H1 (cell line): Measurements from ENCODE around the gene PKMYT1. TPM values are rescaled to one million over a fixed set of nuclear protein-coding genes. Genes with fewer than 3 reads are reported as not detected.

Source experiments
- ASH2L ChIP-seq: fragments of 200-600, 300-600 bp; sonication (generic); IDR thresholded peaks from one replicate; pipeline ENCODE4 v1.7.1; 2017; ENCODE audit warnings: low read length
- CBX5 ChIP-seq: fragments of 300-800, 300-1000 bp; sonication (generic); IDR thresholded peaks from 2 replicates; pipeline ENCODE4 v1.7.1; 2016; ENCODE audit warnings: antibody characterized with exemption, low read length, low read depth
- GTF2F1 ChIP-seq: IDR thresholded peaks from 2 replicates; pipeline ENCODE4 v1.6.1; 2012; ENCODE audit warnings: low read depth, low read length, improper control_type of control experiment, borderline replicate concordance
- KDM1A ChIP-seq: fragments of 200-600, 300-600 bp; sonication (generic); IDR thresholded peaks from 2 replicates; pipeline ENCODE4 v1.7.1; 2016; ENCODE audit warnings: mild to moderate bottlenecking, low read length, borderline replicate concordance
- PHF8 ChIP-seq: fragments of 200-600 bp; sonication (generic); conservative IDR thresholded peaks from 2 replicates; pipeline ENCODE4 v1.7.1; 2012; ENCODE audit warnings: low read depth, mild to moderate bottlenecking, inconsistent platforms, low read length, moderate library complexity
- SRF ChIP-seq: IDR thresholded peaks from 2 replicates; pipeline ENCODE4 v1.6.1; 2011; ENCODE audit warnings: mild to moderate bottlenecking, low read depth, low read length, moderate library complexity
- polyA plus RNA-seq, 7 experiments: library from polyadenylated mRNA; depleted of rRNA in 3 of 7; stranded (reverse) in 5 of 7; unstranded in 2 of 7; fragments of >200 nt in 5 of 7; fragments of 200-250 nt in 2 of 7; gene quantifications; 1 replicate in 5 of 7; 2 replicates in 1 of 7; 4 replicates in 1 of 7; pipeline versions ENCODE4 v1.2.1 to v1.2.3, GENCODE V29; 2011 to 2013; ENCODE audit warnings: missing spikeins in 2 of 7, mixed read lengths in 2 of 7
- total RNA-seq: library from RNA; stranded (reverse); fragmentation: NEBNext Ultra II Directional; extraction: Animal tissue kit (Norgen Biotek cat#: 25700); gene quantifications from 2 replicates; pipeline ENCODE4 v1.2.1, GENCODE V29; 2021
- TF ChIP-seq, protein P1 (sequence below): IDR thresholded peaks from 2 replicates; pipeline ENCODE4 v1.6.1; 2012; ENCODE audit warnings: inconsistent platforms

PKMYT1 gene
- total and polyA plus RNA-seq, 2 of the 8 experiments (the other 6 are each of a cell fraction or from before 2014, with no cell fraction given): 74.7 to 85.2 TPM

DNA sequence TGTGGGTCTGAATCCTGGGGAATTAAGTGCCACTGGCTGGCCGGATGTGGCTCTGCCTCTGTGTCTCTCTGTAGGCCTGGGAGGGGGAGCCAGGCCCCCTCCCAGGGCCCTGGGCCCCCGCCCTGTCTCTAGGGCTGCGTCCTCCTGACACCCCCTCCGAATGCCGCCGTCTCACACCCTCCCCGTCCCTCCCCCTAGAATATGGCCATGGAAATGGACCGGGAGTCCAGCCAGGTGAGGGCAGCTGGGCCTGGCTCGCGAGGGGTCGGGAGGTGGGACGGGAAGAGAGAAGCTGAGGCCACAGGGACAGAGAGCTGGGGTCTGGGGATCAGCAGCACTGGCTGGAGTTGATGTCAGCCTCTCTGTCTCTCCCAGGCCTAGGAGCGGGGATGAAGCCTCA lies 16.1 kb upstream of the PKMYT1 start (continued):
- TF ChIP-seq SRF (no peak), ASH2L (no peak), GTF2F1 (no peak), PHF8 (no peak), KDM1A (no peak), CBX5 (no peak)
- TF ChIP-seq, protein P1, sequence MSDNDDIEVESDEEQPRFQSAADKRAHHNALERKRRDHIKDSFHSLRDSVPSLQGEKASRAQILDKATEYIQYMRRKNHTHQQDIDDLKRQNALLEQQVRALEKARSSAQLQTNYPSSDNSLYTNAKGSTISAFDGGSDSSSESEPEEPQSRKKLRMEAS: no peak
